Spinal cord (tissue), 10 donors: ENCODE results near the gene CABLES1. TPM values are rescaled to one million over a fixed set of nuclear protein-coding genes. Genes with fewer than 3 reads are reported as not detected.

Experiments
- DNase-seq, 6 donors: peaks; one replicate each; pipeline versions ENCODE4 v3.0.0 to v3.0.0-alpha.2; 2013 to 2015; ENCODE audit warnings: low spot score in 6 of 6, low read depth in 4 of 6
- H3K27ac ChIP-seq: one replicate; pipeline ENCODE4 v1.5.1; 2013; ENCODE audit warnings: low read depth, low read length, control low read depth
- H3K27me3 ChIP-seq: one replicate; pipeline ENCODE4 v1.6.1; 2013; ENCODE audit warnings: low read length; ENCODE audit not compliant: control insufficient read depth, insufficient read depth
- H3K36me3 ChIP-seq: one replicate; pipeline ENCODE4 v1.6.1; 2013; ENCODE audit warnings: low read length; ENCODE audit not compliant: control insufficient read depth, insufficient read depth
- H3K4me1 ChIP-seq: one replicate; pipeline ENCODE4 v1.6.1; 2013; ENCODE audit warnings: low read length; ENCODE audit not compliant: control insufficient read depth, insufficient read depth
- H3K4me3 ChIP-seq: one replicate; pipeline ENCODE4 v1.5.1; 2013; ENCODE audit warnings: low read depth, low read length, control low read depth
- H3K9me3 ChIP-seq: one replicate; pipeline ENCODE4 v1.6.1; 2013; ENCODE audit warnings: low read length; ENCODE audit not compliant: control insufficient read depth, insufficient read depth
- WGBS: methylation state at CpG from one replicate; pipeline ENCODE4 v1.1.5; 2013; ENCODE audit warnings: missing lambda C conversion rate; ENCODE audit not compliant: insufficient coverage; 5-methylcytosine and 5-hydroxymethylcytosine counted together
- polyA plus RNA-seq, 2 donors: library from polyadenylated mRNA; unstranded; fragments of 120-200 nt; gene quantifications; one replicate each; pipeline ENCODE4 v1.2.1, GENCODE V29; 2013; ENCODE audit not compliant: insufficient read length in 2 of 2
- total RNA-seq, 2 donors: library from RNA; depleted of rRNA in 1 of 2; stranded (reverse); fragments of 120-200 nt in 1 of 2; fragments of >200 nt in 1 of 2; gene quantifications; one replicate each; pipeline versions ENCODE4 v1.2.3 to v1.2.4, GENCODE V29; 2013 to 2014
- donor health status: healthy.

Gene CABLES1
- total and polyA plus RNA-seq, 4 donors = 7.6 to 30.4 (median 12.2) TPM

DNA sequence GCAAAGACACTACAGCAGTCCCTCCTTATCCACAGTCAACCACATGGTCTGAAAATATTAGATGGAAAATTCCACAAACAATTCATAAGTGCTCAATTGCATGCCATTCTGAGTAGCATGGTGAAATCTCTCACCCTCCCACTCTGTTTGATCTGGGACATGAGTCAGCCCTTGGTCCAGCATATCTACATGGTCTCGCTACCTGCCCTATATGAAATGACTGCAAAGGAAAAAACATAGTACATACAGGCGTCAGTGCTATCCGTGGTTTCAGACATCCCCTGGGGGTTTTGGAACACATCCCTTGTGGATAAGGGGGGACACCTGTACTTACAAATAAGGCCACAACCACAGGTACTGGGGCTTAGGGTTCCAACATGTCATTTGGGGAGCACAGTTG is 73.7 kb downstream of the CABLES1 start:
- Histone ChIP-seq H3K27ac (no peak overlapping the region), H3K4me1 (no peaks in the 10 kb centered on the region), H3K36me3 (peaks cover 3% of the 10 kb centered on the region), H3K27me3 (no peaks in the 10 kb centered on the region), H3K9me3 (no peaks in the 10 kb centered on the region), H3K4me3 (no peak overlapping the region)
- WGBS = no CpG with 5 or more reads among the region's 3 CpGs
- no peak for DNase-seq

DNA sequence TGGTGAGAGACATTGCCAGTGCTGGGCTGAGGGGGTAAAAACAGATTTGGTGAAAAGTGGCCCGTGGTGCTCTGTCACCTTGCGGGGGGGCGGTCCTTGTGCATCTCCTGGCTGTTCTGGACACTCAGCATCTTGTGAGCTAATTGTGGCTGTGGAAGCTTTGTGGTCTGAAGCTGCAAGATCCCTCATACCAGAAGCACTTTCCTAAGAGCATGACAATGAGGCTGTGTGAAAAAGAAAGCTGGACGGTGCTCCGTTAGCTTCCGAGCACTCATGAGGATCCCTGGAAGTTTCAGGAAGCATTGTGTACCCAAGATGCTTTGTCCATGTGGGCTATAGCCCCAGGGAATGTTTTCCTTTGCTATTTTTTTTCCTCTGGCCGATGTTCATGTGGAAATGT is 74.5 kb downstream of the CABLES1 start:
- H3K36me3 ChIP-seq = peaks cover 3% of the 10 kb centered on the region
- no peaks in the 10 kb centered on the region for H3K9me3 ChIP-seq
- WGBS = 88% methylated on average over 4 of the region's 7 CpGs
- H3K27ac ChIP-seq = no peak overlapping the region
- no peak overlapping the region for H3K4me3 ChIP-seq
- H3K27me3 ChIP-seq = no peaks in the 10 kb centered on the region
- H3K4me1 ChIP-seq = no peaks in the 10 kb centered on the region
- no peak for DNase-seq

DNA sequence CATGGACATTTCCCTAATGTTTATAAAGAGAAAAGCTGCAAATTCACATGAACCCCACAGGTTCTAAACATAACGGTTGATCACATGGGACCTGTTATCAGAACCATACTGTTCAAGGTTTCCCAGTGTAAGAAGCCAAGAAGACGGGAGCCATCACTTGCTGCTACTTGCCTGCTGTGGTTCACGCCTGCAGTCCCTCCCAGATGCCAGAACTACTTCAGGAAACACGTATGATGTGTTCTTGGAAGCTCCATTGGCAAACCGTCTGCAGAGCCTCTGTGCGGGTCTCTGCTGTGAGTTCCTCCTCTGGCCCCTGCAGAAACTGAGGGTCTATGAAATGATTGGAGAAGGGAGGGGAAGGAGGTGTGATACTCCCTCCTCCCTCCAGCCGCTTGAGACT is 75.2 kb downstream of the CABLES1 start:
- Histone ChIP-seq H3K4me3 (no peak overlapping the region), H3K4me1 (no peaks in the 10 kb centered on the region), H3K36me3 (peaks cover 3% of the 10 kb centered on the region), H3K9me3 (no peaks in the 10 kb centered on the region), H3K27ac (no peak overlapping the region), H3K27me3 (no peaks in the 10 kb centered on the region)
- 87% methylated on average over 4 of the region's 7 CpGs for WGBS
- no peak for DNase-seq

DNA sequence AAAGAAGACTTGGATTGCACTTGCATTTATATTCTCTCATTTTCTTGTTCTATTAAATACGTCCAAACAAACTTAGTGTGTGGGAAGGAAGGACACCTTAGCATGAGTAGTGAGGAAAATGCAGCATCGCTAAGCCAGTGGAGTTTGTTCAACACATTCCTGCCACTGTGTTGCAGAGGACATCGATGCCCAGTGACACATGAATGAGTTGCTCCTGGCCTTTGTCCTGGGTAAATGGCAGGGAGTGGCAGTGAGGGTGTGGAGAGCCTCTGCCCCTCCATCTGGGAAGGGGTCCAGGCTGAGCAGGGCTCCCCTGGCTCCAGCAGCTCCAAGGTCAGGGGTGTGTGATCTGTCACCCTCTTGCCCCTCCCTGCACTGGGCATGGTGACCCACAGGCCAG is 75.9 kb downstream of the CABLES1 start:
- no peaks in the 10 kb centered on the region for H3K9me3 ChIP-seq
- H3K36me3 ChIP-seq = no peaks in the 10 kb centered on the region
- no peak for DNase-seq
- H3K27ac ChIP-seq = no peak overlapping the region
- 95% methylated on average over 2 of the region's 3 CpGs for WGBS
- no peak overlapping the region for H3K4me3 ChIP-seq
- no peaks in the 10 kb centered on the region for H3K4me1 ChIP-seq
- H3K27me3 ChIP-seq = no peaks in the 10 kb centered on the region

DNA sequence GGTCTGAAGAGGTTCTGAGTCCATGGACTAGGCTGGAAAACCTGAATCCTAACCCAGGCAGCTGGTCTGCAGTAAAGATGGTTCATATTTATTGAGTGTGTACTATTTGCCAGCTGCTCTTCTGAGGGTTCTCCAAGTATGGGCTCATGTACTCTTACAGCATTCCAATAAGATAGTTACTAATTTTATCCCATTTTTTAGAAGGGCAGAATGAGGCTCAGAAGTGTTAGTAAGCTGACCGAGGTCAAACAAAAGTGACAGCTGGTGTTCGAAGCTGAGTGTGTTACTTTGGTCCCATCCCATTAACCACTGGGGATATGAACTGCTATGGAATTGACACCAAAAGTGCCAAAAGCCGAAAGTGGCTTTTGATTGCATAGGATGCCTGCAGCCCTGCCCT is 76.9 kb downstream of the CABLES1 start:
- Histone ChIP-seq H3K27ac (no peak overlapping the region), H3K4me1 (no peaks in the 10 kb centered on the region), H3K9me3 (no peaks in the 10 kb centered on the region), H3K36me3 (no peaks in the 10 kb centered on the region), H3K27me3 (no peaks in the 10 kb centered on the region), H3K4me3 (no peak overlapping the region)
- 100% methylated on average over 3 of the region's 3 CpGs for WGBS
- no peak for DNase-seq

DNA sequence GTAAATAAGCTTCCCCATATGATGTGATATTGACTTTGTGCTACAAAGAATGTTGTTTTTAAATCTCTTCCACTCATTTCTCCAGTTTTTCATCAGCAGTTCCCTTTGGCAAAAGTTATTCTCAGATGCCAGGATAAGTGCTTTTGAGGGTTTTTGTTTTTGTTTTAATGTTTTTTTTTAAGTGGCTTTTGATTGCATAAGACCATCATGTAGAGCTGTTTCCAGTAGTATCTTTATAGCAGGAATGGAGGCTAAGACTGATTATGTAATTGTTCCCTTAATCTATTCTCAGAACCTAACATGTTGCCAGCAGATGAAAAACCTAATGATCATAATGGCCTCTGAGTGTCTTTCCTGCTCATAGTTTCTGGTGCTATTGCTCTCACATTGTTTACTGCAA is 77.9 kb downstream of the CABLES1 start:
- no peaks in the 10 kb centered on the region for H3K4me1 ChIP-seq
- H3K9me3 ChIP-seq = no peaks in the 10 kb centered on the region
- DNase-seq = peak in 1 of 6 donors; percentile 57
- no peaks in the 10 kb centered on the region for H3K27me3 ChIP-seq
- no peak overlapping the region for H3K27ac ChIP-seq
- no peak overlapping the region for H3K4me3 ChIP-seq
- peaks cover 3% of the 10 kb centered on the region for H3K36me3 ChIP-seq

DNA sequence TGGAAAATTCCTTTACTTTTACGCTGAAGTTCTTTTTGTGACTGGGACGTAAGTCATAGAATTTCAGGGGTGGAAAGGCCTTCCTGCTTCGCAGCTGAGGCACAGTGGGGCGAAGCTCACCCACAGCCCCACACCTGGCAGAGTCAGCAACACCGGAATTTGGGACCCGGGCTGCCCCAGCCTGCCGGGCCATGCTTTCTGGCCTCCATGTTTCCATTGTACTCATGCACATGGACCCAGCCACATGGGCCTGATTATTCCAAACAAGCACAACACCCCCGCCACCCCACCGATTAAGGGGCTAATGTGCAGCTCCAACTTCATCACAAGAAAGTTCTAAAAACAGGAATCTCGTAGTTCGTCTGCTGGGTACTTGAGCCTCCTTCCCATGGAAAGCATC is 82.5 kb downstream of the CABLES1 start:
- H3K27me3 ChIP-seq = no peaks in the 10 kb centered on the region
- no peak overlapping the region for H3K27ac ChIP-seq
- H3K4me1 ChIP-seq = peaks cover 9% of the 10 kb centered on the region
- peaks cover 3% of the 10 kb centered on the region for H3K36me3 ChIP-seq
- WGBS = 96% methylated on average over 11 of the region's 11 CpGs
- H3K9me3 ChIP-seq = no peaks in the 10 kb centered on the region
- no peak overlapping the region for H3K4me3 ChIP-seq
- DNase-seq = no peak

DNA sequence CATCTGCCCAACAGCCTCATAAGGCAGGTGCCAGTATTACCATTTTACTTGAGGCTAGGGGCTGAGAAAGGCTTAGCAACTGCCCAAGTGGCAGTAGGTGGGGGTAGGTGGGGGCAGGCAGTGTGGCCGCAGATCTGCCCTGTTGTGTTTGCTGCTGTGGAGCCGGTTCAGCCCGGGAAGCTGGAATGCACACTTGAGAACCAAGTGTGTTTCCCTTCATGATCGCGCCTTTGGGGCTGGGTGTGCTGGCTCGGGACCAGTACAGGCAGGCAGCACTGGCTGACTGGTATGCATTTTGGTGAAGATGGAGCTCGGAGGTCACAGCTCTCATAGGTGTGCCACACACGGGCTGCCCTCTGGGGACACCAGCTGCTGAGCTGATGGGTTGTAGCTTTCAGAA is 85.1 kb downstream of the CABLES1 start:
- Histone ChIP-seq H3K4me3 (no peak overlapping the region), H3K9me3 (no peaks in the 10 kb centered on the region), H3K36me3 (peaks cover 3% of the 10 kb centered on the region), H3K4me1 (peaks cover 21% of the 10 kb centered on the region), H3K27ac (no peak overlapping the region), H3K27me3 (no peaks in the 10 kb centered on the region)
- no peak for DNase-seq
- WGBS = 62% methylated on average over 8 of the region's 8 CpGs

DNA sequence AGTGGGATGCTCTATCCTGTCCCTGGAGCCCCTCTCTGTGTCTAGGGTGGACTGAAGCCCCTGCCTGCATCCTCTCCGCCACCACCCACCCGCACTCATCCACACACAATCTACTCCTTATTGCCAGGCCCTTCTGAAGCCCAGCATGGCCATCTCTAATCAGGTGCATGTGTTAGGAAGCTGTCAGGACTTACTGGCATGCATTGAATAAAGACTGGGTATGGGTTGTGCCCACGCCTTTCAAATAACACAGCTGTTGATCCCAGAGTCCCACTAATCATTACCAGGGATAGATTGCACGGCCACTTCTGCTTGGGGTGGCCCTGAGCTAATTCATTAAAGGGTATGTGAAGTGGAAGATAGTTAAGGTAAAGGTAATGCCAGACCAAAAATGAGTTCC is 88.4 kb downstream of the CABLES1 start:
- Histone ChIP-seq H3K36me3 (no peaks in the 10 kb centered on the region), H3K4me3 (no peak overlapping the region), H3K27me3 (no peaks in the 10 kb centered on the region), H3K4me1 (peaks cover 33% of the 10 kb centered on the region), H3K9me3 (no peaks in the 10 kb centered on the region), H3K27ac (no peak overlapping the region)
- DNase-seq = no peak
- WGBS = no CpG with 5 or more reads among the region's 4 CpGs

DNA sequence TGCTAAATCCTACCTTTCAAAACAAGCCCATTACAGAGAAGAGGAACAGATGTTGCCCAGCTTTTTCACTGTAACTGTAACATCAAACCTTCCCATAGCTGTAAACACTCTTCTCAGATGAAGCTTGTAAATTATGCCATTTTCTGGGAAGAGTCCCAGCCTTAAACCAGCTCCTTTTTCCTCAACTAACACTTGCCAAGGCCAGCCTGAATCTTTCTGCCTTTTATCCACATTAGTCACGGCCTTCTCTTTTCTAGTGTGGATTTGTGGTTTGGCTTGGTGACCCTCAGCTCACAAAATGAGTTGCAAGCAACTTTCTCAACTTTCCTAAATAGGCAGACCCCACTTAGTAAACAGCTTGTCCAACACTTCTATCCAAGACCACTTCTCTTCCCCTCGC is 90.2 kb downstream of the CABLES1 start:
- Histone ChIP-seq H3K27me3 (no peaks in the 10 kb centered on the region), H3K27ac (peak overlapping the region; percentile 20), H3K4me3 (no peak overlapping the region), H3K36me3 (no peaks in the 10 kb centered on the region), H3K4me1 (peaks cover 25% of the 10 kb centered on the region), H3K9me3 (no peaks in the 10 kb centered on the region)
- no CpG with 5 or more reads among the region's 2 CpGs for WGBS
- DNase-seq = peak; percentile 39 to 78 (median 51)
